K562 (cell line): ENCODE data around the gene CNTNAP4. TPM values are rescaled to one million over a fixed set of nuclear protein-coding genes. Genes with fewer than 3 reads are reported as not detected.

ENCODE experiments used
- ATAC-seq: fragments of 200-7000 bp; cut with Tn5 transposase; 3 replicates; pipeline ENCODE4 v1.9.1; 2020; ENCODE audit warnings: moderate library complexity
- BruUV-seq: library from RNA; stranded (reverse); fragments of 400-500 nt; replicated peaks from 2 replicates; lab custom pipeline; 2021; lab: Mats Ljungman, UMichigan
- CTCF ChIA-PET: fragments of 300-600 bp; formaldehyde crosslinking; extraction: SDS; loops from one replicate; lab custom pipeline; 2021; ENCODE audit warnings: low intra/inter-chr PET ratio; lab: Yijun Ruan, JAX
- POLR2A ChIA-PET: fragments of 300-600, 350-650 bp; sonication (Branson Sonifier 250); formaldehyde crosslinking; extraction: SDS; loops from one replicate; lab custom pipeline; 2021; ENCODE audit warnings: antibody characterized with exemption, inconsistent platforms; lab: Yijun Ruan, JAX
- DNase-seq, 4 experiments: peaks; one replicate each; pipeline versions ENCODE4 v3.0.0 to v3.0.0-alpha.2; 2011 to 2018; ENCODE audit warnings: low spot score in 3 of 4, mixed read lengths in 3 of 4; ENCODE audit errors: extremely low read depth in 1 of 4
- FAIRE-seq: peaks from 2 replicates; lab custom pipeline; 2011; peaks lifted over from hg19 to GRCh38; lab: Jason Lieb, UNC
- H2AFZ ChIP-seq: 2 replicates; pipeline ENCODE4 v1.6.0; 2011; ENCODE audit warnings: low read depth, low read length, control low read depth, inconsistent platforms
- H3K27ac ChIP-seq: fragments of 200-600 bp; 3 replicates; pipeline ENCODE4 v1.8.0; 2011; ENCODE audit warnings: low read depth, mild to moderate bottlenecking, control low read depth, inconsistent platforms, low read length, moderate library complexity, mixed read lengths; ENCODE audit errors: extremely low read depth
- H3K27me3 ChIP-seq, 2 experiments: fragments of 300-600 bp in 1 of 2; 2 replicates in 1 of 2; 3 replicates in 1 of 2; pipeline versions ENCODE4 v1.6.0 to v1.8.0; 2011; ENCODE audit warnings: inconsistent platforms in 2 of 2, low read length in 2 of 2, mild to moderate bottlenecking in 1 of 2, mixed read lengths in 1 of 2, moderate library complexity in 1 of 2; ENCODE audit not compliant: control insufficient read depth in 2 of 2, insufficient read depth in 2 of 2
- H3K36me3 ChIP-seq: fragments of 300-600 bp; 3 replicates; pipeline ENCODE4 v1.8.0; 2011; ENCODE audit warnings: mild to moderate bottlenecking, low read length, inconsistent platforms; ENCODE audit not compliant: control insufficient read depth, insufficient read depth
- H3K4me1 ChIP-seq, 2 experiments: fragments of 200-600 bp in 1 of 2; replicated peaks in 1 of 2; 2 replicates in 1 of 2; 3 replicates in 1 of 2; pipeline versions ENCODE4 v1.5.1 to v1.8.0; 2011; ENCODE audit warnings: inconsistent platforms in 2 of 2, low read length in 2 of 2, mild to moderate bottlenecking in 1 of 2, mixed read lengths in 1 of 2, moderate library complexity in 1 of 2; ENCODE audit not compliant: control insufficient read depth in 2 of 2, insufficient read depth in 2 of 2
- H3K4me2 ChIP-seq: 2 replicates; pipeline ENCODE4 v1.6.1; 2011; ENCODE audit warnings: low read length, control low read depth, inconsistent platforms, mixed read lengths; ENCODE audit not compliant: insufficient read depth
- H3K4me3 ChIP-seq: fragments of 200-600 bp; sonication (generic), shearing (Covaris generic); 2 replicates; pipeline ENCODE4 v1.5.1; 2016; ENCODE audit warnings: control low read depth, inconsistent platforms
- H3K79me2 ChIP-seq: fragments of 200-600 bp; 3 replicates; pipeline ENCODE4 v1.8.0; 2011; ENCODE audit warnings: low read length, inconsistent platforms; ENCODE audit not compliant: control insufficient read depth, insufficient read depth
- H3K9ac ChIP-seq, 2 experiments: 2 replicates each; pipeline versions ENCODE4 v1.6.0 to v1.6.1; 2011; ENCODE audit warnings: low read depth in 2 of 2, low read length in 2 of 2, control low read depth in 1 of 2, inconsistent platforms in 1 of 2, mild to moderate bottlenecking in 1 of 2, mixed read lengths in 1 of 2; ENCODE audit not compliant: insufficient read depth in 1 of 2
- H3K9me1 ChIP-seq: one replicate; pipeline ENCODE4 v1.6.0; 2011; ENCODE audit warnings: inconsistent platforms, mild to moderate bottlenecking, low read length, moderate library complexity; ENCODE audit not compliant: control insufficient read depth, insufficient read depth
- H3K9me3 ChIP-seq: replicated peaks from 2 replicates; pipeline ENCODE4 v1.5.1; 2011; ENCODE audit warnings: low read depth, low read length, inconsistent platforms; ENCODE audit not compliant: control insufficient read depth, insufficient read depth
- H4K20me1 ChIP-seq: replicated peaks from 2 replicates; pipeline ENCODE4 v1.6.1; 2011; ENCODE audit warnings: low read length, inconsistent platforms, mixed read lengths; ENCODE audit not compliant: control insufficient read depth, insufficient read depth
- ZBTB49 ChIP-seq: sonication (generic); formaldehyde crosslinking; IDR thresholded peaks from 2 replicates; pipeline ENCODE4 v1.8.0; 2022; ENCODE audit warnings: missing genetic modification reagents, mild to moderate bottlenecking, borderline replicate concordance
- ZNF518B ChIP-seq: fragments of 250-450 bp; sonication (Bioruptor Pico); IDR thresholded peaks from 2 replicates; pipeline ENCODE4 v1.5.0; 2021; ENCODE audit warnings: mild to moderate bottlenecking, moderate library complexity
- ZNF592 ChIP-seq: fragments of 450-650 bp; IDR thresholded peaks from 2 replicates; pipeline ENCODE4 v1.6.1; 2017; ENCODE audit warnings: antibody characterized with exemption, mild to moderate bottlenecking
- WGBS: fragments of 100-300 bp; shearing (Covaris generic); methylation state at CpG from one replicate; pipeline ENCODE4 v1.1.6; 2016; ENCODE audit warnings: low coverage, mixed read lengths; ENCODE audit not compliant: insufficient coverage; ENCODE audit errors: missing lambda C conversion rate; 5-methylcytosine and 5-hydroxymethylcytosine counted together
- in situ Hi-C: fragments of 300-500 bp; cut with MboI; formaldehyde crosslinking; loops from 4 replicates; pipeline ENCODE4 v1.15.0; 2018; ENCODE audit warnings: inconsistent platforms, mixed read lengths
- intact Hi-C: fragments of 100-400 bp; cut with micrococcal nuclease; formaldehyde crosslinking; loops from 2 replicates; pipeline ENCODE4 v1.14.2; 2022
- polyA plus RNA-seq, 8 experiments: library from polyadenylated mRNA; depleted of rRNA in 4 of 8; stranded (reverse) in 5 of 8; unstranded in 3 of 8; fragments of >200 nt; fragmentation: Nextera tagmentation in 2 of 8; fragmentation: Illumina TruSeq in 1 of 8; extraction: Ambion mirVana in 2 of 8; extraction: Trizol in 1 of 8; gene quantifications; 2 replicates each; pipeline versions ENCODE4 v1.2.1 to v1.2.3, GENCODE V29; 2011 to 2014; ENCODE audit warnings: inconsistent platforms in 1 of 8, missing spikeins in 1 of 8
- total RNA-seq, 7 experiments: library from RNA; depleted of rRNA in 6 of 7; stranded (reverse); fragments of >200 nt in 6 of 7; fragmentation: Illumina TruSeq in 2 of 7; extraction: Trizol in 2 of 7; gene quantifications; 2 replicates each; pipeline versions ENCODE4 v1.2.1 to v1.2.3, GENCODE V29; 2011 to 2021; ENCODE audit warnings: low replicate concordance in 1 of 7

Gene CNTNAP4
- total and polyA plus RNA-seq, 9 of the 15 experiments (the other 6 are each of a cell fraction or from before 2014, with no cell fraction given): not detected

- no peak for TF ChIP-seq ZNF592
These were observed 168.6 kb downstream of the CNTNAP4 start (continued) for GRCh38 chr16:76445815-76446214.

GRCh38 chr16:76446251-76446650 is 169.1 kb downstream of the CNTNAP4 start:
- POLR2A ChIA-PET: no interaction called here
- intact Hi-C loops: no loop called here
- FAIRE-seq (no peak), ATAC-seq (no peak)
- no peaks in the 10 kb centered on the region for H3K4me1 ChIP-seq
- no TSS peak for BruUV-seq
- TF ChIP-seq ZNF518B (CRISPR knock-in tag) (no peak), ZBTB49 (CRISPR knock-in tag) (no peak)
- TF ChIP-seq, all 486 proteins: peak for 0
- no peaks in the 10 kb centered on the region for H3K79me2 ChIP-seq
- H3K4me2 ChIP-seq: no peak overlapping the region
- no peaks in the 10 kb centered on the region for H3K27me3 ChIP-seq
- H2AFZ ChIP-seq: no peak overlapping the region
- no peaks in the 10 kb centered on the region for H3K36me3 ChIP-seq
- 0% methylated on average over 3 of the region's 3 CpGs for WGBS
- CTCF ChIA-PET: no interaction called here
- H3K9me1 ChIP-seq: no peaks in the 10 kb centered on the region
- DNase-seq: no peak
- no peak overlapping the region for H3K4me3 ChIP-seq
- no peak overlapping the region for H3K9ac ChIP-seq
- no peaks in the 10 kb centered on the region; the same call in 1 of the 2 replicates for H3K9me3 ChIP-seq
- in situ Hi-C loops: no loop called here
- H4K20me1 ChIP-seq: no peaks in the 10 kb centered on the region
- no peak overlapping the region for H3K27ac ChIP-seq
